PC-3 (cell line): ENCODE results near the gene FGD4. TPM values are rescaled to one million over a fixed set of nuclear protein-coding genes. Genes with fewer than 3 reads are reported as not detected.

Experiments used
- ATAC-seq: fragments of 200-7000 bp; cut with Tn5 transposase; 2 replicates; pipeline ENCODE4 v1.9.1; 2020; ENCODE audit warnings: mild to moderate bottlenecking, moderate library complexity
- BruUV-seq: library from RNA; stranded (reverse); fragments of 400-500 nt; replicated peaks from 2 replicates; lab custom pipeline; 2021; lab: Mats Ljungman, UMichigan
- CTCF ChIA-PET: fragments of 300-600 bp; sonication (Branson Sonifier 250); formaldehyde crosslinking; loops from one replicate; lab custom pipeline; 2022; ENCODE audit warnings: antibody characterized with exemption; lab: Charles Lee
- POLR2A ChIA-PET: fragments of 300-600 bp; sonication (Branson Sonifier 250); formaldehyde crosslinking; loops from one replicate; lab custom pipeline; 2022; ENCODE audit warnings: antibody characterized with exemption; ENCODE audit not compliant: unreplicated experiment; lab: Charles Lee
- DNase-seq: peaks from one replicate; pipeline ENCODE4 v3.0.0-alpha.2; 2015
- H2AFZ ChIP-seq: fragments of 300-600 bp; sonication (generic); 2 replicates; pipeline ENCODE4 v1.6.0; 2016; ENCODE audit warnings: antibody characterized with exemption, low read length
- H3F3A ChIP-seq: fragments of 300-600 bp; sonication (generic); one replicate; pipeline ENCODE4 v1.6.0; 2017; ENCODE audit warnings: antibody characterized with exemption, low read length, control low read depth, mild to moderate bottlenecking; ENCODE audit not compliant: unreplicated experiment
- H3K27ac ChIP-seq: fragments of 300-600 bp; sonication (generic); 2 replicates; pipeline ENCODE4 v1.5.1; 2016; ENCODE audit warnings: mild to moderate bottlenecking, low read length
- H3K27me3 ChIP-seq: fragments of 300-600 bp; sonication (generic); 2 replicates; pipeline ENCODE4 v1.6.1; 2016; ENCODE audit warnings: low read length, mixed read lengths
- H3K36me3 ChIP-seq: fragments of 300-600 bp; sonication (generic); 2 replicates; pipeline ENCODE4 v1.6.1; 2016; ENCODE audit warnings: low read depth, mixed run types, low read length, mixed read lengths
- H3K4me1 ChIP-seq: fragments of 300-600 bp; sonication (generic); 2 replicates; pipeline ENCODE4 v1.5.1; 2016; ENCODE audit warnings: low read length; ENCODE audit not compliant: insufficient read depth
- H3K4me2 ChIP-seq: fragments of 300-600 bp; sonication (generic); 2 replicates; pipeline ENCODE4 v1.6.0; 2016; ENCODE audit warnings: low read length
- H3K4me3 ChIP-seq: fragments of 300-600 bp; sonication (generic); 2 replicates; pipeline ENCODE4 v1.5.1; 2016; ENCODE audit warnings: mild to moderate bottlenecking, low read length, mixed read lengths
- H3K79me2 ChIP-seq: fragments of 300-600 bp; sonication (generic); 2 replicates; pipeline ENCODE4 v1.6.1; 2017; ENCODE audit warnings: low read length, mixed read lengths
- H3K9ac ChIP-seq: fragments of 300-600 bp; sonication (generic); 2 replicates; pipeline ENCODE4 v1.6.0; 2016; ENCODE audit warnings: mild to moderate bottlenecking, low read length
- H3K9me2 ChIP-seq: fragments of 300-600 bp; sonication (generic); replicated peaks from 2 replicates; pipeline ENCODE4 v1.6.1; 2016; ENCODE audit warnings: mixed run types, low read length, mixed read lengths
- H3K9me3 ChIP-seq: fragments of 300-600 bp; sonication (generic); 2 replicates; pipeline ENCODE4 v1.6.1; 2016; ENCODE audit warnings: low read length, mixed read lengths
- H4K20me1 ChIP-seq: fragments of 300-600 bp; sonication (generic); 2 replicates; pipeline ENCODE4 v1.6.1; 2016; ENCODE audit warnings: low read length, mixed read lengths
- CTCF ChIP-seq: fragments of 300-600 bp; sonication (generic); conservative IDR thresholded peaks from 2 replicates; pipeline ENCODE4 v1.5.1; 2017; ENCODE audit warnings: antibody characterized with exemption, low read depth, mild to moderate bottlenecking, low read length
- EZH2 ChIP-seq: fragments of 300-600 bp; sonication (generic); IDR thresholded peaks from one replicate; pipeline ENCODE4 v1.6.1; 2017; ENCODE audit warnings: antibody characterized with exemption, mild to moderate bottlenecking, low read length; ENCODE audit not compliant: unreplicated experiment
- EZH2phosphoT487 ChIP-seq: fragments of 300-600 bp; sonication (generic); IDR thresholded peaks from 2 replicates; pipeline ENCODE4 v1.6.1; 2018; ENCODE audit warnings: mild to moderate bottlenecking, antibody characterized with exemption, low read length, borderline replicate concordance
- intact Hi-C: fragments of 100-400 bp; cut with micrococcal nuclease; formaldehyde crosslinking; loops from 2 replicates; pipeline ENCODE4 v1.9.0; 2023
- total RNA-seq: library from RNA; depleted of rRNA; stranded (reverse); fragments of >200 nt; gene quantifications from 2 replicates; pipeline ENCODE4 v1.2.3, GENCODE V29; 2014

The FGD4 gene
- total RNA-seq, 1 experiment from 2014 or later, result 3.9 TPM

GRCh38 chr12:32542428-32543229 lies 143.3 kb downstream of the FGD4 start:
- ATAC-seq, result no peak
- Histone ChIP-seq H3K9ac (no peak overlapping the region), H3K27ac (no peak overlapping the region), H3K79me2 (no peaks in the 10 kb centered on the region), H3K9me3 (no peaks in the 10 kb centered on the region), H3F3A (no peaks in the 10 kb centered on the region), H2AFZ (no peak overlapping the region), H4K20me1 (no peaks in the 10 kb centered on the region), H3K27me3 (no peaks in the 10 kb centered on the region), H3K4me3 (no peak overlapping the region), H3K36me3 (no peaks in the 10 kb centered on the region), H3K9me2 (no peaks in the 10 kb centered on the region), H3K4me1 (no peaks in the 10 kb centered on the region), H3K4me2 (no peak overlapping the region)
- POLR2A ChIA-PET, result no interaction called here
- DNase-seq, result no peak
- TF ChIP-seq EZH2phosphoT487, result no peak
- 0 out of 2 replicates have a peak, but pooled peaks have one; percentile 15 for TF ChIP-seq CTCF
- no TSS peak for BruUV-seq
- CTCF ChIA-PET, result no interaction called here
- intact Hi-C loops, result no loop called here

- H3K4me1 ChIP-seq, result no peaks in the 10 kb centered on the region
- H3K27me3 ChIP-seq, result no peaks in the 10 kb centered on the region
- no TSS peak for BruUV-seq
- intact Hi-C loops, result no loop called here
- no peaks in the 10 kb centered on the region for H3F3A ChIP-seq
- no peak for DNase-seq
- H3K9ac ChIP-seq, result no peak overlapping the region
- POLR2A ChIA-PET, result no interaction called here
- no peak overlapping the region for H3K4me3 ChIP-seq
- no peaks in the 10 kb centered on the region for H3K36me3 ChIP-seq
- TF ChIP-seq CTCF (no peak), EZH2 (no peak), EZH2phosphoT487 (no peak)
- CTCF ChIA-PET, result no interaction called here
- ATAC-seq, result no peak
- H3K27ac ChIP-seq, result no peak overlapping the region
- no peaks in the 10 kb centered on the region for H3K79me2 ChIP-seq
- no peaks in the 10 kb centered on the region for H3K9me2 ChIP-seq
- no peak overlapping the region for H3K4me2 ChIP-seq
- no peak overlapping the region for H2AFZ ChIP-seq
- H4K20me1 ChIP-seq, result no peaks in the 10 kb centered on the region
- H3K9me3 ChIP-seq, result no peaks in the 10 kb centered on the region
Measured at GRCh38 chr12:32544893-32545292, 145.5 kb downstream of the FGD4 start.

DNA sequence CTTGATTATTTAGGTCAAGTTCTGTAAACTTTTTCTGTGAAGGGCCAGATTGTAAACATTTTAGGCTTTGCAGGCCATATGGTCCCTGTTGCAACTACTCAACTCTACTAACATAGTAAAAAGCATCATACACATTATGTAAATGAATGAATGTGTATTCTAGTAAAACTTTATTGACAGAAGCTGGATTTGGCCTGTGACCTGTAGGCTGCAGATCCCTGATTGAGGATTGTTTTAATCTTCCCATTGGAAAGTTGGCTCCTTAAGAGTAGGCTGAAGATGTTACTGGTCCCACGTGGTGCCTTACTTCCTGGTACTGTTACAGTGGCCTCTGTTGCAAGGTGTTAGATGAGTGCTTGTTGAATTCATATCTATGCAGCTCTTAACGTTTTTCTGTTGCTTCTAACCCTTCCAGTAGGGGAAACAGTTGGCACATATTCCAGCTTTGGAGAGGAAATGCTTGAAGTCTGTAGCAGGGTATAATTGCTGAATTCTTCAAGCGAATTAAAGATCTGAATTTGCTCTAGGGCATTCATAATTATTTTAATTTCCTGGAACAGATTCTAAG lies 146.1 kb downstream of the FGD4 start:
- Histone ChIP-seq H2AFZ (no peak overlapping the region), H3K9ac (no peak overlapping the region), H3F3A (no peaks in the 10 kb centered on the region), H3K4me2 (no peak overlapping the region), H3K4me1 (no peaks in the 10 kb centered on the region), H3K79me2 (no peaks in the 10 kb centered on the region), H3K9me2 (no peaks in the 10 kb centered on the region), H3K9me3 (no peaks in the 10 kb centered on the region), H3K27ac (no peak overlapping the region), H3K36me3 (no peaks in the 10 kb centered on the region), H3K4me3 (no peak overlapping the region), H4K20me1 (no peaks in the 10 kb centered on the region), H3K27me3 (no peaks in the 10 kb centered on the region)
- TF ChIP-seq EZH2phosphoT487, result no peak
- no peak for TF ChIP-seq CTCF
- TF ChIP-seq EZH2, result no peak
- intact Hi-C loops, result no loop called here
- POLR2A ChIA-PET, result no interaction called here
- CTCF ChIA-PET, result no interaction called here
- ATAC-seq (no peak), DNase-seq (no peak)
- BruUV-seq, result no TSS peak
